GM12892 (cell line): Measurements from ENCODE around the gene NMNAT2.

Experiments used
- POLR2A ChIP-seq: IDR thresholded peaks from 2 replicates; pipeline ENCODE4 v1.6.1; 2011; ENCODE audit warnings: low read depth, low read length, control low read depth
- POLR2AphosphoS5 ChIP-seq: IDR thresholded peaks from 2 replicates; pipeline ENCODE4 v1.6.1; 2011; ENCODE audit warnings: low read depth, low read length, control low read depth

- TF ChIP-seq POLR2AphosphoS5 (no peak), POLR2A (no peak)
Observed at GRCh38 chr1:183234660-183235476, 183.3 kb downstream of the NMNAT2 start.
